Omental fat pad (tissue), 4 donors: Measurements from ENCODE around the gene ZMYM5. TPM values are rescaled to one million over a fixed set of nuclear protein-coding genes. Genes with fewer than 3 reads are reported as not detected.
"Not testable (repeated sequence)": the region's sequence is repeated elsewhere in the genome, so short reads cannot be mapped to it uniquely, and the experiment has no call there.

Experiments used
- ATAC-seq: fragments of 150-250 bp; one replicate; pipeline ENCODE4 v1.9.1; 2016; ENCODE audit warnings: mild to moderate bottlenecking, moderate library complexity; ENCODE audit not compliant: low FRiP score
- DNase-seq: peaks from one replicate; pipeline ENCODE4 v3.0.0-alpha.2; 2019; ENCODE audit warnings: low spot score
- total RNA-seq, 4 donors: library from RNA; depleted of rRNA; stranded (reverse); fragments of >200 nt; gene quantifications; one replicate each; pipeline ENCODE4 v1.1.0, GENCODE V29; 2016
- TF ChIP-seq, protein P1 (sequence below), 3 donors: fragments of 450-650 bp; IDR thresholded peaks; one replicate each; pipeline ENCODE4 v1.5.1; 2016 to 2017; ENCODE audit warnings: antibody characterized with exemption in 3 of 3, mild to moderate bottlenecking in 3 of 3, moderate library complexity in 2 of 3

The ZMYM5 gene
- total RNA-seq, 4 donors from 2014 or later, result 13.7 to 20.1 (median 16.0) TPM

DNA sequence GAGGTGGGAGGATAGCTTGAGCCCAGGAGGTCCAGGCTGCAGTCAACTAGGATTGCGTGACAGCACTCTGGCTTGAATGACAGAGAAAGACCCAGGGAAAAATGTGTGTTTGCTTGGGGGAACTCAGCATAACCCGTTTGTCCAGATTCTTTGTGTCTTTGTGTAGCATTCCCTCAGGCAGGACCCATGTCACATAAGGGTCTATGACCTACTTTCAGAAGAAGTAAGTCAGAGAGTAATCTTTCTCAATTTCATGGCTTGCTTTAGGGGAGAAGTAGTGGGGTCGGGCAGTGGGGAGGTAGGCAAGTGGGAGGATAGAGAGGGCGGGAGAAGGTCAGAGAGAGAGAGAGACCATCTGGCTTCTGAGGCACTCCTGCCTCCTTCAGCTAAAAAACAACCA lies 68.8 kb downstream of the ZMYM5 start:
- ATAC-seq, result no peak
- DNase-seq, result no peak
- TF ChIP-seq, protein P1, sequence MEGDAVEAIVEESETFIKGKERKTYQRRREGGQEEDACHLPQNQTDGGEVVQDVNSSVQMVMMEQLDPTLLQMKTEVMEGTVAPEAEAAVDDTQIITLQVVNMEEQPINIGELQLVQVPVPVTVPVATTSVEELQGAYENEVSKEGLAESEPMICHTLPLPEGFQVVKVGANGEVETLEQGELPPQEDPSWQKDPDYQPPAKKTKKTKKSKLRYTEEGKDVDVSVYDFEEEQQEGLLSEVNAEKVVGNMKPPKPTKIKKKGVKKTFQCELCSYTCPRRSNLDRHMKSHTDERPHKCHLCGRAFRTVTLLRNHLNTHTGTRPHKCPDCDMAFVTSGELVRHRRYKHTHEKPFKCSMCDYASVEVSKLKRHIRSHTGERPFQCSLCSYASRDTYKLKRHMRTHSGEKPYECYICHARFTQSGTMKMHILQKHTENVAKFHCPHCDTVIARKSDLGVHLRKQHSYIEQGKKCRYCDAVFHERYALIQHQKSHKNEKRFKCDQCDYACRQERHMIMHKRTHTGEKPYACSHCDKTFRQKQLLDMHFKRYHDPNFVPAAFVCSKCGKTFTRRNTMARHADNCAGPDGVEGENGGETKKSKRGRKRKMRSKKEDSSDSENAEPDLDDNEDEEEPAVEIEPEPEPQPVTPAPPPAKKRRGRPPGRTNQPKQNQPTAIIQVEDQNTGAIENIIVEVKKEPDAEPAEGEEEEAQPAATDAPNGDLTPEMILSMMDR (IDR thresholded peaks at IDR 0.05), result no peak

DNA sequence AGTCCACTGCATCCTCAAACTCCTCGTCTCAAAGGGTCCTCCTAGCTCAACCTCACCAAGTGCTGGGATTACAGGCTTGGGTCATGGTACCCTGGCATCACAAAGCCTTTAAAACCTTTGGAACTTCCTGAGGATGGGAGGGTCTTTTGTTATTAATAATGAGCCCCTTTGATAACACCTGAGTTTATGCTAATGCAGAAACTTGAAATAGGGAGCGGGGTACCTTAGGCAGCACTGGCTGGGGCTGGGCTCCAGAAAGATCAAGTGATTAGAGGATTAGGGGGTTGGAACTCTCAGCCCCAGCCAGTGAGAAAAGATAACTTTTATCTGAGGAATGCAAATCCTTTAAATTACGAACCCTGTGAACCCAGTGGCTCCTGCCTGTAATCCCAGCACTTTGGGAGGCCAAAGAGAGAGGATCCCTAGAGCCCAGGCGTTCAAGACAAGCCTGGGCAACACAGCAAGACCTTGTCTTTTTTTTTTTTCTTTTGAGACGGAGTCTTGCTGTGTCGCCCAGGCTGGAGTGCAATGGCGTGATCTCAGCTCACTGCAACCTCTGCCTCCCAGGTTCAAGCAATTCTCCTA lies 71.4 kb downstream of the ZMYM5 start:
- ATAC-seq, result no peak
- no peak for DNase-seq
- TF ChIP-seq, protein P1 (IDR thresholded peaks at IDR 0.05), result no peak

DNA sequence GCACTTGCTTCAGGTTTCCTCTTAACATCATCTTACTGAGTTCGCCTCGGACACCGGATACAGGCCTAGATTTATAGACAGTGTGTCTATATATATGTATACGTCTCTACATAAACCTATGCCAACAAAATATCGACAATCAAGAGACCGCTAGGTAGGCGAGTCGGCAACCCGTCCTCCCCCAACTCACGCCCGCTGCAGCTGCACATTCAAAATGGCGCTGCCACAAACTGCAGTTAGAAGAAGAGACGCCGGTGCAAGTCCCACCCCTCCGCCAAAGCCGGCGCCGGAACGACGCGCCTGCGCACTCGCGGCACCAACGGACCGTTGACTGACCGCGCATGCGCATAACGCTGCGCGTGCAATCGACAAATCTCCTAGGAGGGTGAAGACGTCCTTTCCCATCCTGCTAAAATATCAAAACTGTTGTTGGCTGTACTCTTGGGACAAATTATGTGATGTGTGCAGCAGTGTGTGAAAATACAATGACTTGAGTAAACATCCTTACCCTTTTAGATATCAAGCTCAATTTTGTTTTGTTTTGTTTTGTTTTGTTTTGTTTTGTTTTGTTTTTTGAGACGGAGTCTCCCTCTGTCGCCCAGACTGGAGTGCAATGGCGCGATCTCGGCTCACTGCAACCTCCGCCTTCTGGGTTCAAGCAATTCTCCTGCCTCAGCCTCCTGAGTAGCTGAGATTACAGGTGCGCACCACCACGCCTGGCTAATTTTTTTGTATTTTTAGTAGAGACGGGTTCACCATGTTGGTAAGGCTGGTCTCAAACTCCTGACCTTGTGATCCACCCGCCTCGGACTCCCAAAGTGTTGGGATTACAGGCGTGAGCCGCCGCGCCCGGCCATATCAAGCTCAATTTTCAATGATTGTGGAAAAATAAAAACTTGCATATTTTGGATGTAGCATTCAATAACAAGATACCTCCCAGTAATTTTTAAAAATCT lies 80.4 kb downstream of the ZMYM5 start, which contains the start of gene PSPC1:
Gene PSPC1, minus strand, starts transcription at position 219 of the 956 bp plus-strand sequence. Its CDS starts 188 bp downstream, at position 31.
- ATAC-seq, result peak; percentile 98
- DNase-seq, result peak; percentile 60

DNA sequence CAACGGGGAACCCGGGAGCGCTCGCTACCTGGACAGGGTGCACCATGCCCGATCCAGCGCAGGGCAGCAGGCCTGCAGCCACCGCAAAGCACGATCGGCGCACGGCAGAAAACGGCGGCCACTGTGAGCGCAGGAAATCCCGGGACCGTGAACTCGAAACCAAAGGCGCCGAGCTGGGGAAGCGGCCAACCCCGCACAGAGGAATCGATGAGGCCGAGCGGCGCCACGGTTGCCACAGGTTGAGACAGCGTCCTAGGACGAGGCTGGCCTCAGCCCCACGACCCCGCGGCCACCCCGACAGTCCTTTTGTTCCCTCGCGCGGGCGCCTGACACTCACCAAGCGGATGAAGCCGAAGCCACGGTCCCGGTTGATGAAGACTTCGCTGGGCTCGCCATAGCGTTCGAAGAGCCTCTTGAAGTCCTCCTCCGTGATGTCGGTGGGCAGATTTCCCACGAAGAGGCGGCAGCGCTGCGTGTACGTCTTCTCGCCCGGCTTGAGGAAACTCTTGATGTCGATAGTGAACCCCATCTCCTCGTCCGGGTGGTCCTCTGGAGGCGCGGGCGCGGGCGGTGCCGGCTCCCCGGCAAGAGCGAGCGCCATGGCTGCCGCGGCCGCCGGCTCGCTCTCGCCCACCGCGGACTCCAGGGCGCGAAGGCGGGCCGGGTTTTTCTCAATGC lies 81.3 kb downstream of the ZMYM5 start:
- TF ChIP-seq, protein P1 (IDR thresholded peaks at IDR 0.05), result no peak
- ATAC-seq (peak; percentile 67), DNase-seq (peak; percentile 31)

DNA sequence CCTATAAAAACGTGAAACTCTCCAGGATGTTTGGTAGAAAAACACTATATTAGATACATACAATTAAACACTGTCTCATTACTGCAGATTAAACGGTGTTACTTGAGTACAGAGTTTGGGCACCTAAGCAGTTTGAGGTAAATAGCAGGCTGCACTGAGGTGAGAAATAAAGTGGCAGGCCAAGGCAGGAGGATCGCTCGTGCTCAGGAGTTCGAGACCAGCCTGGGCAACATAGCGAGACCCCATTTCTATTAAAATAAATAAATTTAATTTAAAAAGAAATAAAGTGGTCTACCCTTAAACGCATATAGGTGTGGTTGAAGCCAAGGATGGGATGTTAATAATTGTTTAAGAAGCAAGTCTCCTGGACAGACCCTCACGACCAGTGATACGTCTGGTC lies 81.9 kb downstream of the ZMYM5 start:
- no peak for ATAC-seq
- TF ChIP-seq, protein P1 (IDR thresholded peaks at IDR 0.05), result no peak

DNA sequence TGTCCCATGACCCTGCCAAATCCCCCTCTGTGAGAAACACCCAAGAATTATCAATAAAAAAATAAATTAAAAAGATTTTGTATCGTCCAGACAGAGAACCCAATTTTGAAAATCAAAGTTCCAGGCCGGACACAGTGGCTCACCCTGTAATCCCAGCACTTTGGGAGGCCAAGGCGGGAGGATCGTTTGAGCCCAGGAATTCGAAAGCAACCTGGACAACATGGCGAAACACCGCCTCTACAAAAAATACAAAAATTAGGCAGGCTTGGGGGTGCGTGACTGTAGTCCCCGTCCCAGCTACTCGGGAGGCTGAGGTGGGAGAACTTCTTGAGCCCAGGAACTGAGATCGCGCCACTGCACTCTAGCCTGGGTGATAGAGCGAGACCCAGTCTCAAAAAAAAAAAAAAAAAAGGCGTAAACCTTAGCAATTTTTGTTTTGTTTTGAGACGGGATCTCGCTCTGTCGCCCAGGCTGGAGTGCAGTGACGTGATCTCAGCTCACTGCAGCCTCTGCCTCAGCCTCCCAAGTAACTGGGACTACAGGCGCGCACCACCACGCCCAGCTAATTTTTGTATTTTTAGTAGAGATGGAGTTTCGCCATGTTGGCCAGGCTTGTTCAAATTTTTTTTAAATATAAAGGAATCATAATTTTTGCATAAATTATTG lies 82.6 kb downstream of the ZMYM5 start:
- not testable (repeated sequence) for ATAC-seq, DNase-seq

More for the DNA sequence above, 81.9 kb downstream of the ZMYM5 start:
- no peak for DNase-seq

Other genes with a start within 250 kb of the ZMYM5 start
- gene MPHOSPH8, start 230.0 kb downstream of the ZMYM5 start, total RNA-seq, result 10 to 100 TPM; 21.4 to 42.2 (median 26.9) TPM
- 10 to 100 TPM; 53.9 to 83.1 (median 69.6) TPM for gene PSPC1, start 80.7 kb downstream of the ZMYM5 start, total RNA-seq
- gene ZMYM2, start 95.1 kb upstream of the ZMYM5 start, total RNA-seq, result 10 to 100 TPM; 42.2 to 67.8 (median 63.0) TPM